Testis (tissue), 5 donors: ENCODE measurements around the gene ST3GAL6. TPM values are rescaled to one million over a fixed set of nuclear protein-coding genes. Genes with fewer than 3 reads are reported as not detected.

Source experiments
- DNase-seq: peaks from one replicate; pipeline ENCODE4 v3.0.0-alpha.2; 2019
- H3K27ac ChIP-seq, 2 donors: fragments of 200-600 bp; sonication (generic); one replicate each; pipeline ENCODE4 v1.5.1; 2019
- H3K27me3 ChIP-seq: fragments of 200-600 bp; sonication (generic); one replicate; pipeline ENCODE4 v1.5.1; 2019
- H3K36me3 ChIP-seq: fragments of 200-600 bp; sonication (generic); one replicate; pipeline ENCODE4 v1.5.1; 2017; ENCODE audit warnings: low read depth; ENCODE audit errors: missing control alignments
- H3K4me1 ChIP-seq: fragments of 200-600 bp; sonication (generic); one replicate; pipeline ENCODE4 v1.5.1; 2019
- H3K4me3 ChIP-seq, 2 donors: fragments of 200-600 bp; sonication (generic); one replicate each; pipeline ENCODE4 v1.5.1; 2017 to 2019
- H3K9me3 ChIP-seq: fragments of 200-600 bp; sonication (generic); one replicate; pipeline ENCODE4 v1.5.1; 2017
- POLR2A ChIP-seq: fragments of 450-650 bp; IDR thresholded peaks from one replicate; pipeline ENCODE4 v1.6.1; 2017; ENCODE audit warnings: antibody characterized with exemption, mild to moderate bottlenecking, moderate library complexity
- WGBS, 2 donors: methylation state at CpG; one replicate each; pipeline ENCODE4 v1.1.5; 2018; 5-methylcytosine and 5-hydroxymethylcytosine counted together
- intact Hi-C: fragments of 100-400 bp; cut with DNase I; formaldehyde crosslinking; loops from one replicate; pipeline ENCODE4 v1.15.1; 2023; ENCODE audit warnings: low total_unique reads
- long read RNA-seq, 2 donors: transcript quantifications; one replicate each; lab custom pipeline, GENCODE V29; 2026
- polyA plus RNA-seq: library from polyadenylated mRNA; stranded (reverse); fragments of 350-450 nt; fragmentation: Illumina TruSeq; extraction: RNeasy Lipid Tissue Mini Kit (QIAGEN cat#74804); gene quantifications from one replicate; pipeline ENCODE4 v1.2.3, GENCODE V29; 2014; ENCODE audit warnings: low read depth, low replicate concordance; ENCODE audit not compliant: insufficient read depth
- total RNA-seq, 2 donors: library from RNA; depleted of rRNA; stranded (reverse); fragments of >200 nt; gene quantifications; one replicate each; pipeline ENCODE4 v1.2.3, GENCODE V29; 2016
- TF ChIP-seq, protein P1 (sequence below), 3 experiments: fragments of 450-650 bp in 2 of 3; fragments of 200-600 bp in 1 of 3; sonication (generic) in 1 of 3; IDR thresholded peaks; one replicate each; pipeline ENCODE4 v1.5.1; 2016 to 2019; ENCODE audit warnings: antibody characterized with exemption in 3 of 3, mild to moderate bottlenecking in 2 of 3, moderate library complexity in 1 of 3

ST3GAL6 gene, protein sequence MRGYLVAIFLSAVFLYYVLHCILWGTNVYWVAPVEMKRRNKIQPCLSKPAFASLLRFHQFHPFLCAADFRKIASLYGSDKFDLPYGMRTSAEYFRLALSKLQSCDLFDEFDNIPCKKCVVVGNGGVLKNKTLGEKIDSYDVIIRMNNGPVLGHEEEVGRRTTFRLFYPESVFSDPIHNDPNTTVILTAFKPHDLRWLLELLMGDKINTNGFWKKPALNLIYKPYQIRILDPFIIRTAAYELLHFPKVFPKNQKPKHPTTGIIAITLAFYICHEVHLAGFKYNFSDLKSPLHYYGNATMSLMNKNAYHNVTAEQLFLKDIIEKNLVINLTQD
- total RNA-seq (10 to 100 TPM in 1 of 2 donors, 1 to 10 TPM in 1; 3.7 to 23.4 TPM), polyA plus RNA-seq (2.1 TPM)
- long read RNA-seq, donor 1 = 0 reads
- long read RNA-seq, donor 2, partial matches to known transcripts = 0 of 1 reads
- long read RNA-seq, donor 2, other reads (novel, unspliced or antisense) = 0 of 1 reads

DNA sequence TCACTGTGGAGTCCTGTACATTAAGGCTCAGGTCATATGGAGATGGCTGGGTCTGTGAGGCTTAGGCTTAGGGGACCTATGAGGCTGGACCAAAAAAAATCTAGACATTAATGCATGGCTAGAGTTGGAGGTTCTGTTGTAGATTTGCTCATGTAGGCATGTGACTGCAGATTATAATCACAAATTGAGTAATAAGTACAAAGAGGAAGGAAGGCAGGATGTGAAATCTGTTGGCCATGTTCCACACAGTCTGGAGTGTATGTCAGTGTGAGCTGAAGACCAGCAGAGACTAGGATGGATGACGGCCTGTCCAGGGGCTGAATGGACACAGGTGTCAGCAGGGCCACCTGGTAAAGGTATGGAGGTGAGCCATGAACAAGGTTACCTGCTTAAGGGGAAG lies at the start of gene ST3GAL6:
ST3GAL6 (plus strand) TSS at position 265 of the 400 bp plus-strand sequence. CDS start 5,101 bp downstream, outside the sequence.
- intact Hi-C loops = no loop called here
- WGBS, 2 donors = 78 to 83% methylated on average over 1 of the region's 1 CpG
- DNase-seq = peak; percentile 23

DNA sequence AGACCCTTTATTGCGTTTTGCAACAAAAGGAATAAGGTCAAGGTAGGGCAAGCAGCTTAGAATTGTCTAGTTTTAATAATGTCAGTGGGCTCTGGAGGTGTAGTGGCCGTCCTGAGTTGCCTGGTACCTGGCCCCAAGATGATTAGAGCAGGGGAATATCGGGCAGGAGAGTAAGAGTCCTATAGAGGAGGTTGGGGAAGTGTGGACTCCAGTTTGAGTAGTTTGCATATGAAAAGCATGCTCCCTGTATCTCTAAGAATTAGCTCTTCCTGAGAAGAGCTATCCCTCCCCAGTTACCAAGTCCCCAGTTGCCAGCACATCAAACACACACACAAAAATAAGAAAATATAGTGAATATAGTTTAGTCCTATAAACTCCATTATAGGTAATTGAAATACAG lies 49.2 kb upstream of the ST3GAL6 start:
- Histone ChIP-seq H3K4me1 (no peaks in the 10 kb centered on the region), H3K36me3 (no peaks in the 10 kb centered on the region), H3K9me3 (no peaks in the 10 kb centered on the region), H3K27me3 (no peaks in the 10 kb centered on the region), H3K27ac (no peak overlapping the region), H3K4me3 (no peak overlapping the region)
- no peak for DNase-seq
- 75 to 86% methylated on average over 3 of the region's 3 CpGs for WGBS, 2 donors
- intact Hi-C loops = no loop called here
- TF ChIP-seq, protein P1, sequence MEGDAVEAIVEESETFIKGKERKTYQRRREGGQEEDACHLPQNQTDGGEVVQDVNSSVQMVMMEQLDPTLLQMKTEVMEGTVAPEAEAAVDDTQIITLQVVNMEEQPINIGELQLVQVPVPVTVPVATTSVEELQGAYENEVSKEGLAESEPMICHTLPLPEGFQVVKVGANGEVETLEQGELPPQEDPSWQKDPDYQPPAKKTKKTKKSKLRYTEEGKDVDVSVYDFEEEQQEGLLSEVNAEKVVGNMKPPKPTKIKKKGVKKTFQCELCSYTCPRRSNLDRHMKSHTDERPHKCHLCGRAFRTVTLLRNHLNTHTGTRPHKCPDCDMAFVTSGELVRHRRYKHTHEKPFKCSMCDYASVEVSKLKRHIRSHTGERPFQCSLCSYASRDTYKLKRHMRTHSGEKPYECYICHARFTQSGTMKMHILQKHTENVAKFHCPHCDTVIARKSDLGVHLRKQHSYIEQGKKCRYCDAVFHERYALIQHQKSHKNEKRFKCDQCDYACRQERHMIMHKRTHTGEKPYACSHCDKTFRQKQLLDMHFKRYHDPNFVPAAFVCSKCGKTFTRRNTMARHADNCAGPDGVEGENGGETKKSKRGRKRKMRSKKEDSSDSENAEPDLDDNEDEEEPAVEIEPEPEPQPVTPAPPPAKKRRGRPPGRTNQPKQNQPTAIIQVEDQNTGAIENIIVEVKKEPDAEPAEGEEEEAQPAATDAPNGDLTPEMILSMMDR (IDR thresholded peaks at IDR 0.05) = no peak
- TF ChIP-seq POLR2A = no peak

More for the DNA sequence above, at the start of gene ST3GAL6:
- TF ChIP-seq, protein P1 (IDR thresholded peaks at IDR 0.05) = no peak
- TF ChIP-seq POLR2A = no peak
- Histone ChIP-seq H3K4me3 (no peak within 1 kb of the TSS), H3K27me3 (no peaks in the 10 kb centered on the region), H3K4me1 (peaks cover 6% of the 10 kb centered on the region), H3K36me3 (no peaks in the 10 kb centered on the region), H3K27ac (no peak within 1 kb of the TSS), H3K9me3 (no peaks in the 10 kb centered on the region)

DNA sequence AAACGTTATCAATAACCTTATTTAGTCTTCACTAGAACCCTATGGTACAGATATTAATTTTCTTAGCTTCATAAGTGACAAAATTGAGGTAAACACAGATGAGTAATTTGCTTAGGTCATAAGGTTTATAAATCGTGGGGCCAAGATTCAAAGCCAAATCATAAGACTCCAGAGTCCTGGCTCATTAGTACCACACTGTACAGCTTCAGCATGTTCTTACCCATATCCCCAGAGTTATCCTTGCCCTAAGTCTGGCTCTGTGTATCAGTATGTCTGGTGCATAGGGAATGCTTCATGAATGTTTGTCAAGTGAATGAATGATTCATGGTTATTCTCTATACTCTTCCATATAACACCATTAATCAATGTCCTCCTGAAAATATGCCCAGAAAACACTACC lies 45.6 kb upstream of the ST3GAL6 start:
- intact Hi-C loops = no loop called here
- DNase-seq = no peak
- Histone ChIP-seq H3K27me3 (no peaks in the 10 kb centered on the region), H3K4me3 (no peak overlapping the region), H3K9me3 (no peaks in the 10 kb centered on the region), H3K36me3 (no peaks in the 10 kb centered on the region), H3K27ac (no peak overlapping the region), H3K4me1 (no peaks in the 10 kb centered on the region)
- TF ChIP-seq, protein P1 (IDR thresholded peaks at IDR 0.05) = no peak
- TF ChIP-seq POLR2A = no peak
- WGBS, 2 donors = 60 to 66% methylated on average over 2 of the region's 2 CpGs

DNA sequence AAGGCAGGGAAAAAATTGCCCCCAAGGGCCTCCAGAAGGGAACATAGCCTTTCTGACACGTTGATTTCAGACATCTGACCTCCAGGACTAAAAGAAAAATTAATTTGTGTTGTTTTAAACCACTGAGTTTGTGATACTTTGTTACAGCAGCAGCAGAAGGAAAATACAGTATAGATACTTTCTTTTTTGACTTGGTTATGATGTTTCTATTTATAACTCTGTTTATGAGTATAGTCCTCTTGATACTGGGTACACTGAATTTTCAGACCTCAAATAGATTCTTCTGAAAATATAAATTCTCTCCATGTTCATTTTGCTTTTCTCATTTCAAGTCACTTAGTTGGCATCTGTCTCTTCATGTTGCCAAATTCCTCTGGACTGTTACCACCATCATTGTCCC lies 44.4 kb upstream of the ST3GAL6 start:
- no peaks in the 10 kb centered on the region for H3K4me1 ChIP-seq
- DNase-seq = no peak
- no peaks in the 10 kb centered on the region for H3K9me3 ChIP-seq
- intact Hi-C loops = no loop called here
- no peaks in the 10 kb centered on the region for H3K27me3 ChIP-seq
- TF ChIP-seq POLR2A = no peak
- TF ChIP-seq, protein P1 (IDR thresholded peaks at IDR 0.05) = no peak
- no peak overlapping the region for H3K27ac ChIP-seq
- no peaks in the 10 kb centered on the region for H3K36me3 ChIP-seq
- H3K4me3 ChIP-seq = no peak overlapping the region
- 33 to 35% methylated on average over 1 of the region's 1 CpG for WGBS, 2 donors
